ENCODE data around the gene SSX1.
"Not testable (repeated sequence)": the region's sequence is repeated elsewhere in the genome, so short reads cannot be mapped to it uniquely, and the experiment has no call there.

- TF ChIP-seq, protein P1, sequence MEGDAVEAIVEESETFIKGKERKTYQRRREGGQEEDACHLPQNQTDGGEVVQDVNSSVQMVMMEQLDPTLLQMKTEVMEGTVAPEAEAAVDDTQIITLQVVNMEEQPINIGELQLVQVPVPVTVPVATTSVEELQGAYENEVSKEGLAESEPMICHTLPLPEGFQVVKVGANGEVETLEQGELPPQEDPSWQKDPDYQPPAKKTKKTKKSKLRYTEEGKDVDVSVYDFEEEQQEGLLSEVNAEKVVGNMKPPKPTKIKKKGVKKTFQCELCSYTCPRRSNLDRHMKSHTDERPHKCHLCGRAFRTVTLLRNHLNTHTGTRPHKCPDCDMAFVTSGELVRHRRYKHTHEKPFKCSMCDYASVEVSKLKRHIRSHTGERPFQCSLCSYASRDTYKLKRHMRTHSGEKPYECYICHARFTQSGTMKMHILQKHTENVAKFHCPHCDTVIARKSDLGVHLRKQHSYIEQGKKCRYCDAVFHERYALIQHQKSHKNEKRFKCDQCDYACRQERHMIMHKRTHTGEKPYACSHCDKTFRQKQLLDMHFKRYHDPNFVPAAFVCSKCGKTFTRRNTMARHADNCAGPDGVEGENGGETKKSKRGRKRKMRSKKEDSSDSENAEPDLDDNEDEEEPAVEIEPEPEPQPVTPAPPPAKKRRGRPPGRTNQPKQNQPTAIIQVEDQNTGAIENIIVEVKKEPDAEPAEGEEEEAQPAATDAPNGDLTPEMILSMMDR (IDR thresholded peaks at IDR 0.05; ENCODE audit: low read depth, low read length, poor library complexity, severe bottlenecking) = not testable (repeated sequence)
- TF ChIP-seq EZH2phosphoT487 (IDR thresholded peaks at IDR 0.05; ENCODE audit: borderline replicate concordance, low read length) = not testable (repeated sequence)
Measured at GRCh38 chrX:48255062-48255796, at the start of gene SSX1.
